IPS DF 6.9 (cell line): ENCODE measurements around the gene TBC1D22A.

Experiments used
- DNase-seq: peaks from one replicate; pipeline ENCODE4 v3.0.0-alpha.2; 2013; ENCODE audit warnings: low read depth, low spot score
- H3K27ac ChIP-seq: one replicate; pipeline ENCODE4 v1.5.1; 2013; ENCODE audit warnings: low read length, control low read depth
- H3K27me3 ChIP-seq: 2 replicates; pipeline ENCODE4 v1.6.1; 2013; ENCODE audit warnings: mild to moderate bottlenecking, low read length; ENCODE audit not compliant: control insufficient read depth, insufficient read depth
- H3K36me3 ChIP-seq: 2 replicates; pipeline ENCODE4 v1.6.1; 2013; ENCODE audit warnings: low read length; ENCODE audit not compliant: control insufficient read depth, insufficient read depth
- H3K4me1 ChIP-seq: 2 replicates; pipeline ENCODE4 v1.6.1; 2013; ENCODE audit warnings: low read length; ENCODE audit not compliant: control insufficient read depth, insufficient read depth
- H3K4me3 ChIP-seq: 2 replicates; pipeline ENCODE4 v1.5.1; 2013; ENCODE audit warnings: mild to moderate bottlenecking, low read length
- H3K9me3 ChIP-seq: 2 replicates; pipeline ENCODE4 v1.6.1; 2013; ENCODE audit warnings: low read length, inconsistent platforms; ENCODE audit not compliant: control insufficient read depth, insufficient read depth
- WGBS: extraction: QIAGEN DNeasy Blood & Tissue Kit; methylation state at CpG from one replicate; pipeline ENCODE4 v1.1.7; 2013; ENCODE audit warnings: mixed read lengths, missing lambda C conversion rate; ENCODE audit not compliant: insufficient read length, insufficient coverage; 5-methylcytosine and 5-hydroxymethylcytosine counted together

TBC1D22A gene

GRCh38 chr22:47056776-47057470, 294.5 kb downstream of the TBC1D22A start:
- Histone ChIP-seq H3K4me1 (no peaks in the 10 kb centered on the region), H3K36me3 (no peaks in the 10 kb centered on the region), H3K27ac (no peak overlapping the region), H3K4me3 (no peak overlapping the region), H3K9me3 (no peaks in the 10 kb centered on the region), H3K27me3 (no peaks in the 10 kb centered on the region)
- DNase-seq = no peak
- no CpG with 5 or more reads among the region's 18 CpGs for whole genome bisulfite sequencing

- no peaks in the 10 kb centered on the region for H3K36me3 ChIP-seq
- no peaks in the 10 kb centered on the region for H3K27me3 ChIP-seq
- no peak for DNase-seq
- H3K4me3 ChIP-seq = no peak overlapping the region
- no peaks in the 10 kb centered on the region for H3K4me1 ChIP-seq
- H3K27ac ChIP-seq = no peak overlapping the region
- H3K9me3 ChIP-seq = no peaks in the 10 kb centered on the region
- no CpG with 5 or more reads among the region's 16 CpGs for WGBS
Measured at GRCh38 chr22:47057916-47058585, 295.6 kb downstream of the TBC1D22A start.

GRCh38 chr22:47059076-47059475, 296.6 kb downstream of the TBC1D22A start:
- WGBS = no CpG with 5 or more reads among the region's 15 CpGs
- H3K27ac ChIP-seq = no peak overlapping the region
- DNase-seq = no peak

GRCh38 chr22:47059701-47060161, 297.3 kb downstream of the TBC1D22A start:
- WGBS = no CpG with 5 or more reads among the region's 12 CpGs
- Histone ChIP-seq H3K9me3 (no peaks in the 10 kb centered on the region), H3K4me3 (no peak overlapping the region), H3K4me1 (no peaks in the 10 kb centered on the region), H3K27me3 (no peaks in the 10 kb centered on the region), H3K27ac (no peak overlapping the region), H3K36me3 (no peaks in the 10 kb centered on the region)
- no peak for DNase-seq

More at GRCh38 chr22:47059076-47059475, 296.6 kb downstream of the TBC1D22A start:
- H3K4me3 ChIP-seq = no peak overlapping the region
- H3K36me3 ChIP-seq = no peaks in the 10 kb centered on the region
- no peaks in the 10 kb centered on the region for H3K27me3 ChIP-seq
- H3K4me1 ChIP-seq = no peaks in the 10 kb centered on the region
- no peaks in the 10 kb centered on the region for H3K9me3 ChIP-seq

DNA sequence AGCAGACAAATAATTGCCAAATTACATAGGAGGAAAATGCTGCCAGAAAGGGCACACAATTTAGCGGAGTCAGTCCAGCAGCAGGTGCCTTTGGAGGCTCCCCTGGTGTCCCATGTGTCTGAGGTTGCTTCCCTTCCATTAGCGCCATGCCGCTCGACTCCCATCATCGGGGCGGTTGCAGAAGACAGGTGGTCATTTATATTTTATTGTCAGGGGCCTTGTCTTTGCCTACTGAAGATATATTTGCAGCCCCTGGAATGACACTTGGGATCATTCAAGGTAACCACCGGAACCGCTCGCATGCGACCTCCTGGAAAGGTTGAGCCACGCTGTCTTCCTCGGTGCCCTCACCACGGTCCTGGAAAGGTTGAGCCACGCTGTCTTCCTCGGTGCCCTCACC, 298.3 kb downstream of the TBC1D22A start:
- no peak for DNase-seq
- Histone ChIP-seq H3K4me1 (no peaks in the 10 kb centered on the region), H3K9me3 (no peaks in the 10 kb centered on the region), H3K27ac (no peak overlapping the region), H3K36me3 (no peaks in the 10 kb centered on the region), H3K4me3 (no peak overlapping the region), H3K27me3 (no peaks in the 10 kb centered on the region)
- no CpG with 5 or more reads among the region's 15 CpGs for whole genome bisulfite sequencing

DNA sequence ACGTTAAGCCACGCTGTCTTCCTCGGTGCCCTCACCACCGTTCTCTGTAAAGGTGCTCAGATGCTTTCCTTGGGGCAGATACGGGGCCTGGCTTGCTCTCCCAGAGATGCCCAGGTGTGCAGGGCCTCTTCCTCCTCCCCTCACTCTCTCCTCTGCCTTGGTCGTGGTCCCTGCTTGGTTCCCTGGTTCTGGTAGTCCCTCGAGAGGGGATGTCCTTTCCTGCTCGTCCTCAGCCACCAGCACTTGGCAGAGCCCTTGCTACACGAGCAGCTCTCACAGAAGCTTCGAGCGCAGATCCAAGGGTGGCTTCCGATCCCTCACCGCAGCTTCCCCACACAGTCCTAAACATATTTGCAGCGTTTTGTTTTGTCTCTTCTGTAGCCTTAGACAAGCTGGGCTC, 298.8 kb downstream of the TBC1D22A start:
- no peaks in the 10 kb centered on the region for H3K36me3 ChIP-seq
- H3K4me3 ChIP-seq = no peak overlapping the region
- no peak overlapping the region for H3K27ac ChIP-seq
- no peak for DNase-seq
- H3K9me3 ChIP-seq = no peaks in the 10 kb centered on the region
- no CpG with 5 or more reads among the region's 14 CpGs for WGBS
- no peaks in the 10 kb centered on the region for H3K27me3 ChIP-seq
- H3K4me1 ChIP-seq = no peaks in the 10 kb centered on the region

DNA sequence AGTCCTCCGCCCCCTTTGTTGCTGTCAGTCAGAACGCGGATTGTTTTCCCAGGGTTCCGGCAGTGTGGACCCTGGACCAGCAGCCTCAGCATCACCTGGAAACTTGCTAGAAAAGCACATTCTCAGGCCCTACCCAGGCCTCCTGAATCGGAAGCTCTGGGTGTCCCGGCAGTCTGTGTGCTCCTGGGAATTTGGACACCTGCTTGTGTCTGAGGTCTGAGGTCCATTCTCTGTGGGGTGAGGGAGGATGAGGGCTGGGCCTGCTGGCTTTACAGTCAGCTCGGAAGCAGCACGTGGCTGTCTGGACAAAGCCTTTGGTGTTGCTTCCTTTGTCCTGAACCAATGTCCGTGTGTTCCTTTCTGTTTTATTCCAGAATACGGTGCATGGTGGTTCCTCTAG, 299.7 kb downstream of the TBC1D22A start:
- no peaks in the 10 kb centered on the region for H3K4me1 ChIP-seq
- no peaks in the 10 kb centered on the region for H3K9me3 ChIP-seq
- no peak for DNase-seq
- whole genome bisulfite sequencing = no CpG with 5 or more reads among the region's 10 CpGs
- no peaks in the 10 kb centered on the region for H3K36me3 ChIP-seq
- no peaks in the 10 kb centered on the region for H3K27me3 ChIP-seq
- H3K4me3 ChIP-seq = no peak overlapping the region
- no peak overlapping the region for H3K27ac ChIP-seq

DNA sequence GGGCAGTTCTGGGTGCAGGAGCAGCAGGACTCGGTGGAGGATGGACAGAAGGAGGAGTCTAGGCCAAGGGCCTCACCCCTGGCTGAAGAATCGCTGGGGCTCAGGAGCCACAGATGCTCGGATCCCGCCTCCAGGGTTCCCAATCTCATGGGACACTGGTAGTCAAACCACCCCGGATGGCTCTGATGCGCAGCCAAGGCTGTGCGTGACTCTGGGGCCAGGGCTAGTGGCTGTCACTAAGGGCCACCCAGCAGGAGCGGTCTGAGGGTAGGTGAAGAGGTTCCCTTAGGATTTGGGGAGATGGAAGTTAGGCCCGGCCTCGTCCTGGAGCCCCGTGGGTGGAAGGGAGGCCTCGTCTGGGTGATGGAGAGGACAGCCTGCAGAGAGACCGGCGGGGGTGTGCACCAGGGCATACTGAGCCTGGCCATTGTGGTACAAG, 300.6 kb downstream of the TBC1D22A start:
- no peaks in the 10 kb centered on the region for H3K4me1 ChIP-seq
- DNase-seq = no peak
- no CpG with 5 or more reads among the region's 14 CpGs for WGBS
- H3K9me3 ChIP-seq = no peaks in the 10 kb centered on the region
- H3K27ac ChIP-seq = no peak overlapping the region
- H3K4me3 ChIP-seq = no peak overlapping the region
- H3K27me3 ChIP-seq = no peaks in the 10 kb centered on the region
- H3K36me3 ChIP-seq = no peaks in the 10 kb centered on the region

GRCh38 chr22:47063606-47064005, 301.2 kb downstream of the TBC1D22A start:
- H3K27me3 ChIP-seq = no peaks in the 10 kb centered on the region
- no peak overlapping the region for H3K4me3 ChIP-seq
- H3K9me3 ChIP-seq = no peaks in the 10 kb centered on the region
- no peaks in the 10 kb centered on the region for H3K36me3 ChIP-seq
- WGBS = no CpG with 5 or more reads among the region's 10 CpGs
- no peak overlapping the region for H3K27ac ChIP-seq
- H3K4me1 ChIP-seq = no peaks in the 10 kb centered on the region
- no peak for DNase-seq

- DNase-seq = no peak
- Histone ChIP-seq H3K4me3 (no peak overlapping the region), H3K9me3 (no peaks in the 10 kb centered on the region), H3K27ac (no peak overlapping the region), H3K4me1 (no peaks in the 10 kb centered on the region), H3K36me3 (no peaks in the 10 kb centered on the region), H3K27me3 (no peaks in the 10 kb centered on the region)
- no CpG with 5 or more reads among the region's 19 CpGs for WGBS
Measured at GRCh38 chr22:47064016-47064415, 301.6 kb downstream of the TBC1D22A start.
